HG03469 (cell line): ENCODE measurements around the gene GDAP1L1.

Experiments
- ATAC-seq: cut with Tn5 transposase; IDR thresholded peaks from one replicate; pipeline ENCODE4 v1.9.1; 2021; ENCODE audit warnings: mild to moderate bottlenecking, moderate library complexity, moderate number of reproducible peaks; ENCODE audit not compliant: unreplicated experiment

The GDAP1L1 gene

GRCh38 chr20:44247131-44247571 lies at the start of gene GDAP1L1:
Gene GDAP1L1, plus strand, starts transcription at chr20:44247308. Its CDS starts 27 bp downstream, at chr20:44247335.
- ATAC-seq, result no peak

- no peak for ATAC-seq
These were observed 48.2 kb upstream of the GDAP1L1 start for GRCh38 chr20:44198872-44199271.

- no peak for ATAC-seq
These were observed 47.2 kb upstream of the GDAP1L1 start for GRCh38 chr20:44199877-44200276.

GRCh38 chr20:44200371-44200770 lies 46.7 kb upstream of the GDAP1L1 start:
- no peak for ATAC-seq

GRCh38 chr20:44200983-44201382 lies 46.1 kb upstream of the GDAP1L1 start:
- no peak for ATAC-seq

- ATAC-seq, result no peak
These were observed 43.9 kb upstream of the GDAP1L1 start for GRCh38 chr20:44203161-44203560.

- ATAC-seq, result no peak
These were observed 42.8 kb upstream of the GDAP1L1 start for GRCh38 chr20:44204156-44204831.

GRCh38 chr20:44204832-44205215 lies 42.3 kb upstream of the GDAP1L1 start:
- ATAC-seq, result no peak

GRCh38 chr20:44206132-44206531 lies 41.0 kb upstream of the GDAP1L1 start:
- ATAC-seq, result no peak

GRCh38 chr20:44207126-44207723 lies 39.9 kb upstream of the GDAP1L1 start:
- ATAC-seq, result no peak

- no peak for ATAC-seq
These were observed 38.9 kb upstream of the GDAP1L1 start for GRCh38 chr20:44208165-44208564.

- no peak for ATAC-seq
These were observed 38.3 kb upstream of the GDAP1L1 start for GRCh38 chr20:44208770-44209169.

- ATAC-seq, result no peak
These were observed 37.3 kb upstream of the GDAP1L1 start for GRCh38 chr20:44209686-44210405.

- ATAC-seq, result peak; percentile 68
These were observed 36.5 kb upstream of the GDAP1L1 start, which contains the start of gene OSER1 for GRCh38 chr20:44210406-44211176. Gene OSER1, minus strand, starts transcription at chr20:44210771. Its CDS starts 3,814 bp downstream, at chr20:44206957.

GRCh38 chr20:44211177-44212039 lies 35.7 kb upstream of the GDAP1L1 start:
- no peak for ATAC-seq

GRCh38 chr20:44212792-44213191 lies 34.3 kb upstream of the GDAP1L1 start:
- no peak for ATAC-seq

- no peak for ATAC-seq
These were observed 32.0 kb upstream of the GDAP1L1 start for GRCh38 chr20:44215125-44215524.

GRCh38 chr20:44217342-44218092 lies 29.6 kb upstream of the GDAP1L1 start:
- no peak for ATAC-seq

GRCh38 chr20:44218446-44218845 lies 28.7 kb upstream of the GDAP1L1 start:
- ATAC-seq, result no peak
